ENCODE results near the gene HOXC9. TPM values are rescaled to one million over a fixed set of nuclear protein-coding genes. Genes with fewer than 3 reads are reported as not detected.

The HOXC9 gene
- polyA plus RNA-seq, 6 donors from 2014 or later = not detected

- no peak for DNase-seq
- peaks cover 30 to 42% (median 35%) of the 10 kb centered on the region in 3 donors for H3K4me1 Mint-ChIP-seq
- peaks cover 77 to 92% (median 90%) of the 10 kb centered on the region in 3 donors for H3K27me3 Mint-ChIP-seq
- peak overlapping the region in 2 of 6 donors; percentile 47 to 78 for H3K27ac Mint-ChIP-seq
- peaks cover 0 to 8% (median 5%) of the 10 kb centered on the region in 7 donors for H3K9me3 Mint-ChIP-seq
- no peaks in the 10 kb centered on the region for H3K36me3 Mint-ChIP-seq
- no peak for ATAC-seq (ENCODE audit: low read depth in 2 of 2)
- H3K4me3 Mint-ChIP-seq = peak overlapping the region in 1 of 8 donors; percentile 43
Observed at GRCh38 chr12:54030889-54031471, 31.0 kb downstream of the HOXC9 start.

- peak overlapping the region in 2 of 6 donors; percentile 22 to 52 for H3K27ac Mint-ChIP-seq
- no peaks in the 10 kb centered on the region for H3K36me3 Mint-ChIP-seq
- peak overlapping the region in 1 of 8 donors; percentile 75 for H3K4me3 Mint-ChIP-seq
Observed at GRCh38 chr12:54031480-54031879, 31.5 kb downstream of the HOXC9 start.

GRCh38 chr12:54032086-54032619 is 32.2 kb downstream of the HOXC9 start:
- no peak for ATAC-seq (ENCODE audit: low read depth in 2 of 2)
- H3K4me3 Mint-ChIP-seq = peak overlapping the region in 5 of 8 donors; percentile 6 to 82 (median 75)

More at GRCh38 chr12:54031480-54031879, 31.5 kb downstream of the HOXC9 start:
- Mint-ChIP-seq H3K4me1 (peaks cover 31 to 40% (median 35%) of the 10 kb centered on the region in 3 donors), H3K27me3 (peaks cover 78 to 92% (median 90%) of the 10 kb centered on the region in 3 donors), H3K9me3 (peaks cover 0 to 8% (median 5%) of the 10 kb centered on the region in 7 donors)
- no peak for ATAC-seq (ENCODE audit: low read depth in 2 of 2)
- DNase-seq = no peak

GRCh38 chr12:54032627-54033100 is 32.7 kb downstream of the HOXC9 start, which contains the start of gene HOXC5:
HOXC5 (plus strand) TSS chr12:54033050; CDS start chr12:54033123, 73 bp downstream.
- DNase-seq (peak; percentile 53), ATAC-seq (ENCODE audit: low read depth in 2 of 2) (peak; percentile 35 to 36)
- Mint-ChIP-seq H3K27ac (peak within 1 kb of the TSS in 5 of 6 donors; percentile 19 to 94 (median 88)), H3K27me3 (peaks cover 78 to 92% (median 90%) of the 10 kb centered on the region in 3 donors), H3K9me3 (peaks cover 0 to 8% (median 5%) of the 10 kb centered on the region in 7 donors), H3K4me3 (peak within 1 kb of the TSS; percentile 75 to 87 (median 80)), H3K4me1 (peaks cover 30 to 32% (median 30%) of the 10 kb centered on the region in 3 donors), H3K36me3 (no peaks in the 10 kb centered on the region)

More at GRCh38 chr12:54032086-54032619, 32.2 kb downstream of the HOXC9 start:
- no peak for DNase-seq
- peak overlapping the region in 4 of 6 donors; percentile 22 to 94 (median 64) for H3K27ac Mint-ChIP-seq
- H3K9me3 Mint-ChIP-seq = peaks cover 0 to 8% (median 5%) of the 10 kb centered on the region in 7 donors
- no peaks in the 10 kb centered on the region for H3K36me3 Mint-ChIP-seq
- peaks cover 30 to 35% (median 31%) of the 10 kb centered on the region in 3 donors for H3K4me1 Mint-ChIP-seq
- peaks cover 78 to 92% (median 90%) of the 10 kb centered on the region in 3 donors for H3K27me3 Mint-ChIP-seq

- peaks cover 79 to 92% (median 90%) of the 10 kb centered on the region in 3 donors for H3K27me3 Mint-ChIP-seq
- ATAC-seq (ENCODE audit: low read depth in 2 of 2) (peak in 1 of 2 donors; percentile 14), DNase-seq (no peak)
- peaks cover 0 to 8% (median 5%) of the 10 kb centered on the region in 7 donors for H3K9me3 Mint-ChIP-seq
- peak overlapping the region; percentile 75 to 87 (median 80) for H3K4me3 Mint-ChIP-seq
- no peaks in the 10 kb centered on the region for H3K36me3 Mint-ChIP-seq
- H3K4me1 Mint-ChIP-seq = peaks cover 28 to 30% (median 30%) of the 10 kb centered on the region in 3 donors
- peak overlapping the region in 4 of 6 donors; percentile 28 to 94 (median 91) for H3K27ac Mint-ChIP-seq
Observed at GRCh38 chr12:54033106-54033979, 33.4 kb downstream of the HOXC9 start.

GRCh38 chr12:54033980-54034784 is 34.2 kb downstream of the HOXC9 start:
- ATAC-seq (ENCODE audit: low read depth in 2 of 2) (peak; percentile 22 to 24), DNase-seq (no peak)
- peak overlapping the region in 3 of 6 donors; percentile 76 to 95 (median 82) for H3K27ac Mint-ChIP-seq
- no peaks in the 10 kb centered on the region for H3K36me3 Mint-ChIP-seq
- peaks cover 79 to 96% (median 92%) of the 10 kb centered on the region in 3 donors for H3K27me3 Mint-ChIP-seq
- peaks cover 21 to 27% (median 26%) of the 10 kb centered on the region in 3 donors for H3K4me1 Mint-ChIP-seq
- peaks cover 0 to 8% (median 5%) of the 10 kb centered on the region in 7 donors for H3K9me3 Mint-ChIP-seq
- H3K4me3 Mint-ChIP-seq = peak overlapping the region; percentile 51 to 81 (median 76)

- H3K36me3 Mint-ChIP-seq = no peaks in the 10 kb centered on the region
- peak overlapping the region in 5 of 8 donors; percentile 51 to 78 (median 68) for H3K4me3 Mint-ChIP-seq
- DNase-seq (no peak), ATAC-seq (ENCODE audit: low read depth in 2 of 2) (no peak)
- H3K9me3 Mint-ChIP-seq = peaks cover 0 to 6% (median 5%) of the 10 kb centered on the region in 7 donors
- peak overlapping the region in 4 of 6 donors; percentile 30 to 95 (median 83) for H3K27ac Mint-ChIP-seq
- peaks cover 79 to 96% (median 95%) of the 10 kb centered on the region in 3 donors for H3K27me3 Mint-ChIP-seq
- H3K4me1 Mint-ChIP-seq = peaks cover 21 to 26% (median 22%) of the 10 kb centered on the region in 3 donors
Observed at GRCh38 chr12:54034785-54035310, 34.9 kb downstream of the HOXC9 start.

- peak overlapping the region in 2 of 8 donors; percentile 71 to 78 for H3K4me3 Mint-ChIP-seq
- peaks cover 82 to 96% (median 95%) of the 10 kb centered on the region in 3 donors for H3K27me3 Mint-ChIP-seq
- H3K4me1 Mint-ChIP-seq = peaks cover 20 to 22% (median 21%) of the 10 kb centered on the region in 3 donors
- no peaks in the 10 kb centered on the region for H3K36me3 Mint-ChIP-seq
- ATAC-seq (ENCODE audit: low read depth in 2 of 2) = no peak
- peak overlapping the region in 1 of 6 donors; percentile 62 for H3K27ac Mint-ChIP-seq
- DNase-seq = no peak
- peaks cover 0 to 10% (median 5%) of the 10 kb centered on the region in 7 donors for H3K9me3 Mint-ChIP-seq
Observed at GRCh38 chr12:54035568-54036264, 35.8 kb downstream of the HOXC9 start.

- peak overlapping the region in 2 of 6 donors; percentile 26 to 74 for H3K27ac Mint-ChIP-seq
- no peak for DNase-seq
- peak in 1 of 2 donors; percentile 29 for ATAC-seq (ENCODE audit: low read depth in 2 of 2)
- H3K4me3 Mint-ChIP-seq = no peak overlapping the region
- H3K4me1 Mint-ChIP-seq = peaks cover 16 to 22% (median 17%) of the 10 kb centered on the region in 3 donors
- H3K36me3 Mint-ChIP-seq = no peaks in the 10 kb centered on the region
- peaks cover 82 to 96% (median 96%) of the 10 kb centered on the region in 3 donors for H3K27me3 Mint-ChIP-seq
- H3K9me3 Mint-ChIP-seq = peaks cover 0 to 10% (median 5%) of the 10 kb centered on the region in 7 donors
Observed at GRCh38 chr12:54036620-54037359, 36.8 kb downstream of the HOXC9 start.

GRCh38 chr12:54037360-54038283 is 37.7 kb downstream of the HOXC9 start:
- no peak for DNase-seq
- ATAC-seq (ENCODE audit: low read depth in 2 of 2) = no peak
- Mint-ChIP-seq H3K27ac (peak overlapping the region in 2 of 6 donors; percentile 74), H3K9me3 (peaks cover 0 to 8% (median 3%) of the 10 kb centered on the region in 7 donors), H3K4me3 (peak overlapping the region in 1 of 8 donors; percentile 61), H3K36me3 (no peaks in the 10 kb centered on the region), H3K27me3 (peaks cover 80 to 96% (median 96%) of the 10 kb centered on the region in 3 donors), H3K4me1 (peaks cover 12 to 16% (median 13%) of the 10 kb centered on the region in 3 donors)

All from naive B cell (primary cell).